H1 (cell line): ENCODE results near the gene SMC6. TPM values are rescaled to one million over a fixed set of nuclear protein-coding genes. Genes with fewer than 3 reads are reported as not detected.

Source experiments
- CTCF ChIA-PET: fragments of 300-600 bp; sonication (Branson Sonifier 250); formaldehyde crosslinking; loops from one replicate; lab custom pipeline; 2021; ENCODE audit not compliant: partially characterized antibody; lab: Charles Lee
- POLR2A ChIA-PET: fragments of 300-600 bp; sonication (Branson Sonifier 250); formaldehyde crosslinking; loops from one replicate; lab custom pipeline; 2021; ENCODE audit warnings: inconsistent platforms; ENCODE audit not compliant: partially characterized antibody; lab: Charles Lee
- DNase-seq, 2 experiments: peaks; one replicate each; pipeline versions ENCODE4 v3.0.0 to v3.0.0-alpha.2; 2010 to 2022; ENCODE audit warnings: low spot score in 2 of 2, low read depth in 1 of 2, mixed read lengths in 1 of 2
- FAIRE-seq: peaks from 2 replicates; lab custom pipeline; 2011; peaks lifted over from hg19 to GRCh38; lab: Jason Lieb, UNC
- H2AFZ ChIP-seq: 2 replicates; pipeline ENCODE4 v1.8.1; 2012; ENCODE audit warnings: low read length, inconsistent platforms
- H2AK5ac ChIP-seq: 2 replicates; pipeline ENCODE4 v1.6.1; 2013; ENCODE audit warnings: low read depth, low read length
- H2BK120ac ChIP-seq: replicated peaks from 2 replicates; pipeline ENCODE3; 2013; ENCODE audit warnings: low read depth, low read length, inconsistent platforms
- H2BK12ac ChIP-seq: 2 replicates; pipeline ENCODE4 v1.6.1; 2013; ENCODE audit warnings: low read depth, low read length
- H2BK15ac ChIP-seq: 2 replicates; pipeline ENCODE4 v1.6.1; 2013; ENCODE audit warnings: low read length
- H2BK20ac ChIP-seq: 2 replicates; pipeline ENCODE4 v1.6.1; 2013; ENCODE audit warnings: low read length
- H2BK5ac ChIP-seq: 2 replicates; pipeline ENCODE4 v1.6.1; 2013; ENCODE audit warnings: low read depth, low read length
- H3K14ac ChIP-seq: 2 replicates; pipeline ENCODE4 v1.6.1; 2013; ENCODE audit warnings: inconsistent platforms; ENCODE audit not compliant: insufficient read length
- H3K18ac ChIP-seq: 2 replicates; pipeline ENCODE4 v1.6.1; 2013; ENCODE audit warnings: low read length; ENCODE audit errors: extremely low read depth
- H3K23ac ChIP-seq: 2 replicates; pipeline ENCODE4 v1.6.1; 2013; ENCODE audit warnings: inconsistent platforms; ENCODE audit not compliant: insufficient read length
- H3K23me2 ChIP-seq: 2 replicates; pipeline ENCODE4 v1.6.1; 2013; ENCODE audit warnings: low read depth, low read length
- H3K27ac ChIP-seq: 2 replicates; pipeline ENCODE4 v1.6.1; 2011; ENCODE audit warnings: low read depth, low read length, inconsistent platforms
- H3K27me3 ChIP-seq, 4 experiments: replicated peaks in 1 of 4; 1 replicate in 1 of 4; 2 replicates in 3 of 4; pipeline versions ENCODE4 v1.6.1 to v1.8.1; 2011 to 2013; ENCODE audit warnings: low read length in 3 of 4, mild to moderate bottlenecking in 3 of 4, inconsistent platforms in 2 of 4, mixed read lengths in 2 of 4, moderate library complexity in 1 of 4; ENCODE audit not compliant: control insufficient read depth in 3 of 4, insufficient read depth in 3 of 4; ENCODE audit errors: extremely low read depth in 1 of 4
- H3K36me3 ChIP-seq, 4 experiments: 2 replicates each; pipeline versions ENCODE4 v1.6.1 to v1.8.1; 2011 to 2013; ENCODE audit warnings: mild to moderate bottlenecking in 4 of 4, low read length in 3 of 4, moderate library complexity in 2 of 4, control low read depth in 1 of 4, inconsistent platforms in 1 of 4; ENCODE audit not compliant: insufficient read depth in 4 of 4, control insufficient read depth in 2 of 4
- H3K4ac ChIP-seq: replicated peaks from 2 replicates; pipeline ENCODE3; 2013; ENCODE audit warnings: low read length, low read depth, mixed read lengths, inconsistent platforms; ENCODE audit not compliant: insufficient read length
- H3K4me1 ChIP-seq, 4 experiments: replicated peaks in 1 of 4; 1 replicate in 1 of 4; 2 replicates in 3 of 4; pipeline versions ENCODE4 v1.6.1 to v1.8.1; 2011 to 2013; ENCODE audit warnings: low read length in 3 of 4, inconsistent platforms in 2 of 4, mixed read lengths in 1 of 4; ENCODE audit not compliant: insufficient read depth in 4 of 4, control insufficient read depth in 3 of 4
- H3K4me2 ChIP-seq, 2 experiments: 2 replicates each; pipeline versions ENCODE4 v1.6.1 to v1.8.1; 2011 to 2013; ENCODE audit warnings: low read depth in 2 of 2, low read length in 2 of 2, control low read depth in 1 of 2, inconsistent platforms in 1 of 2, mild to moderate bottlenecking in 1 of 2; ENCODE audit not compliant: insufficient read depth in 1 of 2
- H3K4me3 ChIP-seq, 4 experiments: fragments of 200-600, 300-600 bp in 1 of 4; sonication (generic), shearing (Covaris generic), sonication (Bioruptor Twin) in 1 of 4; 2 replicates each; pipeline versions ENCODE4 v1.5.1 to v1.8.1; 2011 to 2016; ENCODE audit warnings: low read length in 4 of 4, low read depth in 3 of 4, control low read depth in 2 of 4, inconsistent platforms in 2 of 4, mild to moderate bottlenecking in 2 of 4, mixed read lengths in 1 of 4, moderate library complexity in 1 of 4; ENCODE audit not compliant: insufficient read depth in 2 of 4; ENCODE audit errors: extremely low read depth in 1 of 4
- H3K56ac ChIP-seq: replicated peaks from 2 replicates; pipeline ENCODE3; 2013; ENCODE audit warnings: low read depth, mild to moderate bottlenecking, mixed read lengths, low read length, inconsistent platforms; ENCODE audit not compliant: insufficient read length
- H3K79me1 ChIP-seq: 2 replicates; pipeline ENCODE4 v1.6.1; 2013; ENCODE audit warnings: low read depth, low read length, control low read depth
- H3K79me2 ChIP-seq, 2 experiments: 2 replicates each; pipeline versions ENCODE4 v1.6.1 to v1.8.1; 2012 to 2013; ENCODE audit warnings: low read length in 2 of 2, mild to moderate bottlenecking in 2 of 2, inconsistent platforms in 1 of 2; ENCODE audit not compliant: insufficient read depth in 2 of 2, control insufficient read depth in 1 of 2
- H3K9ac ChIP-seq, 4 experiments: replicated peaks in 1 of 4; 1 replicate in 1 of 4; 2 replicates in 3 of 4; pipeline versions ENCODE4 v1.6.1 to v1.8.1; 2011 to 2013; ENCODE audit warnings: low read depth in 3 of 4, low read length in 3 of 4, control low read depth in 2 of 4, mild to moderate bottlenecking in 2 of 4, moderate library complexity in 2 of 4, inconsistent platforms in 1 of 4; ENCODE audit errors: extremely low read depth in 1 of 4
- H3K9me3 ChIP-seq, 2 experiments: 2 replicates each; pipeline versions ENCODE4 v1.6.1 to v1.8.1; 2012 to 2013; ENCODE audit warnings: mild to moderate bottlenecking in 2 of 2, moderate library complexity in 2 of 2, control low read depth in 1 of 2, inconsistent platforms in 1 of 2, low read depth in 1 of 2, low read length in 1 of 2, mixed read lengths in 1 of 2; ENCODE audit not compliant: insufficient read depth in 2 of 2
- H4K20me1 ChIP-seq, 2 experiments: replicated peaks in 1 of 2; 2 replicates each; pipeline versions ENCODE3 to v1.8.1; 2011 to 2013; ENCODE audit warnings: inconsistent platforms in 2 of 2, low read length in 2 of 2, mild to moderate bottlenecking in 1 of 2; ENCODE audit not compliant: insufficient read depth in 2 of 2, control insufficient read depth in 1 of 2
- H4K5ac ChIP-seq: 2 replicates; pipeline ENCODE4 v1.6.1; 2013; ENCODE audit warnings: low read length, low read depth, mixed read lengths, inconsistent platforms; ENCODE audit not compliant: insufficient read length
- H4K8ac ChIP-seq: 2 replicates; pipeline ENCODE4 v1.8.0; 2013; ENCODE audit warnings: mild to moderate bottlenecking, moderate library complexity, low read length, inconsistent platforms; ENCODE audit not compliant: insufficient read depth; ENCODE audit errors: extremely low read depth
- H4K91ac ChIP-seq: replicated peaks from 2 replicates; pipeline ENCODE3; 2013; ENCODE audit warnings: low read length, mixed read lengths, inconsistent platforms; ENCODE audit not compliant: insufficient read length
- E2F6 ChIP-seq: IDR thresholded peaks from 2 replicates; pipeline ENCODE4 v1.6.1; 2012; ENCODE audit warnings: inconsistent platforms
- WGBS, 2 experiments: shearing (Covaris generic) in 1 of 2; methylation state at CpG; one replicate each; pipeline versions ENCODE4 v1.1.6 to v1.1.7; 2013 to 2015; ENCODE audit warnings: low lambda C conversion rate in 2 of 2, mixed read lengths in 2 of 2, inconsistent platforms in 1 of 2, low coverage in 1 of 2, missing lambda C conversion rate in 1 of 2; ENCODE audit not compliant: insufficient replicate concordance in 2 of 2, insufficient coverage in 1 of 2, insufficient read length in 1 of 2; ENCODE audit errors: extremely low coverage in 1 of 2, missing lambda C conversion rate in 1 of 2; 5-methylcytosine and 5-hydroxymethylcytosine counted together
- polyA plus RNA-seq, 7 experiments: library from polyadenylated mRNA; depleted of rRNA in 3 of 7; stranded (reverse) in 5 of 7; unstranded in 2 of 7; fragments of >200 nt in 5 of 7; fragments of 200-250 nt in 2 of 7; gene quantifications; 1 replicate in 5 of 7; 2 replicates in 1 of 7; 4 replicates in 1 of 7; pipeline versions ENCODE4 v1.2.1 to v1.2.3, GENCODE V29; 2011 to 2013; ENCODE audit warnings: missing spikeins in 2 of 7, mixed read lengths in 2 of 7
- total RNA-seq: library from RNA; stranded (reverse); fragmentation: NEBNext Ultra II Directional; extraction: Animal tissue kit (Norgen Biotek cat#: 25700); gene quantifications from 2 replicates; pipeline ENCODE4 v1.2.1, GENCODE V29; 2021

Gene SMC6
- total and polyA plus RNA-seq, 2 of the 8 experiments (the other 6 are each of a cell fraction or from before 2014, with no cell fraction given) = 9.7 to 49.5 TPM

- H2BK12ac ChIP-seq = no peak overlapping the region
- no peak overlapping the region for H3K18ac ChIP-seq
- no peaks in the 10 kb centered on the region for H3K4me1 ChIP-seq
- no peak for TF ChIP-seq E2F6
- H2AFZ ChIP-seq = no peak overlapping the region
- 92% methylated on average over 1 of the region's 1 CpG; no CpG with 5 or more reads in 1 of the 2 experiments for WGBS, 2 experiments
- no peak overlapping the region for H2BK15ac ChIP-seq
- no peak overlapping the region for H3K4me2 ChIP-seq
- H2BK20ac ChIP-seq = no peak overlapping the region
- H2BK120ac ChIP-seq = no peak overlapping the region
- no peak overlapping the region for H3K23ac ChIP-seq
- no peaks in the 10 kb centered on the region for H3K27me3 ChIP-seq
- DNase-seq (no peak), FAIRE-seq (no peak)
- no peak overlapping the region for H3K27ac ChIP-seq
- no peak overlapping the region for H3K14ac ChIP-seq
- no peak overlapping the region for H3K56ac ChIP-seq
- H2BK5ac ChIP-seq = no peak overlapping the region
- CTCF ChIA-PET = no interaction called here
- no peak overlapping the region for H4K5ac ChIP-seq
- no peak overlapping the region for H4K8ac ChIP-seq
- POLR2A ChIA-PET = no interaction called here
- H3K23me2 ChIP-seq = no peaks in the 10 kb centered on the region
- H3K4me3 ChIP-seq = no peak overlapping the region
- H3K79me1 ChIP-seq = no peaks in the 10 kb centered on the region
- H3K9ac ChIP-seq = no peak overlapping the region
- H3K9me3 ChIP-seq = no peaks in the 10 kb centered on the region
- peaks cover 19 to 90% (median 44%) of the 10 kb centered on the region in 4 experiments for H3K36me3 ChIP-seq
- H4K91ac ChIP-seq = no peak overlapping the region
- peaks cover 1% of the 10 kb centered on the region in 2 experiments for H4K20me1 ChIP-seq
- no peaks in the 10 kb centered on the region for H3K79me2 ChIP-seq
- H3K4ac ChIP-seq = no peak overlapping the region
- no peak overlapping the region for H2AK5ac ChIP-seq
These were observed 40.3 kb downstream of the SMC6 start for GRCh38 chr2:17713291-17713690.
